HG02885 (cell line): ENCODE data around the gene SORCS2.

ENCODE experiments used
- ATAC-seq: cut with Tn5 transposase; IDR thresholded peaks from one replicate; pipeline ENCODE4 v1.9.1; 2021; ENCODE audit warnings: mild to moderate bottlenecking; ENCODE audit not compliant: unreplicated experiment, poor library complexity

SORCS2 gene

DNA sequence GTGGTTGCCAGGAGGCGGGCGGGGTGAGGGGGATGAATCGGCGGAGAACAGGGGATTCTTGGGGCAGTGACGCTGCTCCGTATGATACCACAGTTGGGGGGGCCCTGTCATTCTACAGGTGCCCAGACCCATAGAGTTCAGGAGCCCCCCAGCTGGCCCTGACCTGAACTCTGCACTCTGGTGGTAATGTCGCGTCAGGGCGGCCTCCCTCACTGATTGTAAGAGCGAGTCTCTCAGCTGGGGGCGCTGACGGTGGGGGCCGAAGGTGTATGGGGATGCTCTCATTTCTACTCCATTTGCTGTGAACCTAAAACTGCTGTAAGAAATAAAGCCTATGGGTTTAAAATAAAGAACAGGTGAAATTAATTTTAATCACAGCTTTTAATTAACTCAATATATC is 334.2 kb downstream of the SORCS2 start:
- ATAC-seq = no peak

GRCh38 chr4:7526929-7527535 is 334.7 kb downstream of the SORCS2 start:
- no peak for ATAC-seq

GRCh38 chr4:7529368-7530080 is 337.2 kb downstream of the SORCS2 start:
- no peak for ATAC-seq

DNA sequence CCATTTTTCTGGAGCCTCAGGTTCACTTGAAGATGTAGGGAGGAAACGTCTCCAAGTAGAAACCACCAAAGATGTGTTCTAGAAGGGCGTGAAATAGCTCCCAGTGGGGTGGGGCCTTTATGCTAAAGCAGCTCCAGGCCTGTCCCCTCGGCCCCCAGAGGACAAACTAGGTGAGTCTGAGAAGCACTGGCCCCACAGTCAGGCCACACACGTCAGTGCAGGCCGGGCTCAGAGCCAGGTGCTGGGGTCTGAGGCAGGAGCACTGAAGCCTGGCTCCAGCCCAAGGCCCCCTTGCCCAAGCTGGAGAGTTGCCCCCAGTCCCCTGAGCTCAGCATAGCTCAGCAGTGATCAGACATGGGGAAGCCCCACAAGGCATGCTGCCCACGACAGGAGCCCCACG is 337.7 kb downstream of the SORCS2 start:
- no peak for ATAC-seq

DNA sequence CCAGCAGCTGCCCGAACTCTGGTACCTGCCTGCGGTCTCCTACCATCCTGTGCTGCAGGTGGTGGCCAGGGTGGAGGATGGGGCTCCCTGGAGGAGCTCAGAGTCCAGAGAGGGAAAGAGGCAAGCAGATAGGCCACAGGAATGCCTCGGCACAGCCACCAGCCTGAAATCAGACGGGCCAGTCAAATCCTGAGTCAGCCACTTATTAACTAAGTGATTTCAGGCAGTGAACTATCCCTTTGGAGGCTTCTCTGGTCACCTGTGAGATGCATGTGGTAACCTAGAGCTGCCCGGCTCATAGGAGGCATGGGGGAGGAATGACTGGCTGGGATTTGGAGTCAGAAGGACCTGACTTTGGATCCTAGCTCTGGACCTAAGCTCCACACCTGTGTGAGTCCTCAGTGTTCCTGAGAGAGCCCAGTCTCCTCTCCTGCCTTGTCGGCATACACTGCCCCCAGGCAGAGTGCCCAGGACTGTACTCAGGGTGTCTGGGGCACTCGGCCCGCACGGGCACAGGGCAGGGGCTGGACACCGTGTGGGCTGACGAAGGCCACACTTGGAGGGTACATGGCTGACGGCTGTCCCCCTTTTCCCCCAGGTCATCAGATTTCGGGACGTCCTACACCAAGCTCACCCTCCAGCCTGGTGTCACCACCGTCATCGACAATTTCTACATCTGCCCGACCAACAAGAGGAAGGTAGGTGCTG is 338.7 kb downstream of the SORCS2 start:
- ATAC-seq = no peak

GRCh38 chr4:7531640-7531994 is 339.3 kb downstream of the SORCS2 start:
- ATAC-seq = no peak

DNA sequence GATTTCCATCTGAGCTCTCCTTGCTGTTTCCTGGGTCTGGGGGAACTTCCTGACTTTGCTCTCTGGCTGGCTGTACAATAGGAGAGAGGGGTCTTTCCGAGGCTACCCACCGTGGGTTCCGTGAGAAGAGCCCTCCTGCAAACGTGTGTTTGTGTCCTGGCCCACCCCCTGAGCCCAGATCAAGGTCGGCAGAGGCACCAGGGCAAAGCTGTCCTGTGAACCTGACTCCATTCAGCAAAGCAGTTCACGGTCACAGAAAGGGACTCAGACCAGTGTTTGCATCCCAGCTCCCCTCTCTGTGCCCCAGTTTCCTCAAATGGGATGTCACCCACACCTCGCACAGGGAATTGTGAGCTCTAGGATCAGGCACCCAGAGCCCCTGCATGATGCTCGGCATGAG is 339.7 kb downstream of the SORCS2 start:
- ATAC-seq = no peak

DNA sequence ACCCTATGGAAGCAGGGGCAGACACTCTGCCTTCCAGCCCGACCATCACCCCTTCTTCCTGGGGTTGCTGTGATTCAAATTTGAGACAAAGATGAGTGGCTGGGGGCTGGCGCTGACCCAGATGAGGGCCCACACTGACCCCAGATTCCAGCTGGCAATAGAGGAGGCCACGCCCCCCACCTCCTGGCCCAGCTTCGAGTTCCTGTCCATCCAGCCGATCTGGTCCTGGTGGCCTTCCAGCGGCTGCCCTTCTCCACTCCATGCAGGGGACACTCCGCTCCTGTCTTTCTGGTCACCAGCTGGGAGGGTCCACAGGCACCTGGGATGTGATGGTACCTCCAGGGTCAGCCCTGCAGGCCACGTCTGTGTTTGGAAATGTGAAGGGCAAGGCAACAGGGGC is 340.9 kb downstream of the SORCS2 start:
- ATAC-seq = no peak

DNA sequence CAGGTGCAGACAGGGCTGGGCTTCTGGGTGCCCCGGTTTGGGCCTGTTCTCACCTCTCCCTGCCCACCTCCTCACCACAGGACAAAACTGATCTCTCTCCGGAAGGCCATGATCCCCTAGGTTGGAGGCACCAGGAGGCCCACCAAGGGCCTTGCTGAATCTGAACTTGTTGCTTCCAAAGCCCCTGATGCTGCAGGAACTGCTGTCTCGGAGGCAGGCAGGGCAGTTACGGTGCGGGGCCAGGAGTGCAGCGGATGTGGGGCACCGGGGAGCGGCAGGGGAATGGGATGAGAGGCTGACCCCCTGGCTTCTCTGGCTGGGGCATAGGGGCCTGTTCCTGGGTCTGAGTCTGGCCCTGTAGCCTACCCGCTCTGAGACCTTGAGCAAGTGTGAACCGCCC is 342.8 kb downstream of the SORCS2 start:
- ATAC-seq = no peak

GRCh38 chr4:7535619-7536018 is 343.3 kb downstream of the SORCS2 start:
- no peak for ATAC-seq

DNA sequence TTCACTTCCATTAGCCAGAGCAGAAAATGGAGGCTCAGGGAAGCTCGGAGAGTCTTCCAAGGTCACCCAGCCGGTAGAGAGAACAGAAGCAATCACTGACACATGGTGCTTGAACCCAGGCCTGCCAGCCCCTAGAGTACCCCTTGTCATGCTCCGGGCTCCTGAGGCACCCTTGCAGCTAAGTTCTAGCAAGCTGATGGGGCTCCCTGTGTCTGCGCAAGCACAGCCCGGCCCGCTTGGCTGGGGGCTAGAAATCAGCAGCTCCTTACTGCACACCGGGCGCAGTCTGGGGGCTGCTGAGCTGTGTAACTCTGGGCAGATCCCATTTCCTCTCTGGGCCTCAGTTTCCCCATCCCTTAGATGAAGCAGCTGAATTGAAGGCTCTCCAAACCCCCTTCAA is 344.5 kb downstream of the SORCS2 start:
- ATAC-seq = no peak

DNA sequence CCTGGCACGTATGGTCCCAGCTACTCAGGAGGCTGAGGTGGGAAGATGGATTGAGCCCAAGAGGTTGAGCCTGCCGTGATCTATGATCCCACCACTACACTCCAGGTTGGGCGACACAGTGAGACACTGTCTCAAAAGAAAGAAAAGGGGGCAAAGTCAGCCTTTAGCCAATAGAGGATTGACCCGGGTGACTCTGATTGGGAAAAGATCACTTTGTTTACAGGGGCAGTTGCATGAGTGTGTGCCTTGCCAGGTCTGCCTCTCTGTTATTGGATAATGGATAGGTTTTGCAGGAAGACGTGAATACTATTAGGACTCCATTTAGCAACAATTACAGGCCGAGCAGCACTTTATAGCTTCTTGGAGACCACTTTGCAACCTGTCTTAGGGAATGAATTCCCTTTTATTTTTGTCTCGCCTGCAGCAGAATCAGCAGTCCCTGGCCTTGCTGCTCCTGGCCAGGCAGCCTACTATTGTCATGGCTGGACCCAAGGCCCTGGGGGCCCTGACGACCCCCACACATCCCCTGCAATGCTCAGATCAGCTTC is 345.6 kb downstream of the SORCS2 start:
- no peak for ATAC-seq

GRCh38 chr4:7538518-7538917 is 346.2 kb downstream of the SORCS2 start:
- no peak for ATAC-seq

DNA sequence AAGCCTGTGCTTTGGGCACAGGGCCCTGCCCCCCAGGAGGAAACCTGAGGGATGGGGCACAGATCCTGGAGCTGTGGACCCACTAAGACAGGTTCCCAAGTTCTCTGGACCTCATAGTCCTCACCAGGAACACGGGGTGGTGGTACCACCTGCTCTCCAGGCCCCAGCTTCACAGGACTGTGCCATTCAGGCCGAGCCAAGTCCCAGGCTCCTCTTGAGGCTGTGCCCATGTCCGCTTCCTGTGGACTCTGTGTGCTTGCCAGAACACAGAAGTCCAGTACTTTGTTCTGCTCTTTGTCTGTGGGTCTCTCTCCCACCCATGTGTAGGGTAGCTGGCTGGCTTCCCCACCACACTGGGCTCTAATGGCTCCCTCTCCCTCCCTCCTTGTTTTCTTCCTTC is 346.8 kb downstream of the SORCS2 start:
- no peak for ATAC-seq

GRCh38 chr4:7539659-7540058 is 347.3 kb downstream of the SORCS2 start:
- no peak for ATAC-seq

DNA sequence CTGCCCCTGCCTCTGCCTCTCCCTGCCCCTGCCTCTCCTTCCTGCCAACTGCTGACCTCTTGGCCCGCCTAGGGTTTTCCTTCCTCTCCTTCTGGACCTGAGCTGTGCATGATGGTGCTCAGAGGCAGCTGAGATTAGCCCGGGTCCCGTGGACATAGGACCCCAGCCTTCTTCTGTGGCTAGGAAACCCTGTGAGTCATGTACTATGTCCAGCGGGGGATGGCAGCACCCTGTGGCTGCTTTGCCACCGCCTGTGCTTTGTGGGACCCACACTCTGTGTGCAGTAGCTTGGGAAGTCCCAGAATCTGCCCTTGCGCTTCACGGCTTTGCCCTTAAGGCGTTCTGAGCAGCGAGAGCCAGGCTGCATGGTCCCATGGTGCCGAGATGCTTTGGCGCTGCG is 347.9 kb downstream of the SORCS2 start:
- ATAC-seq = no peak

DNA sequence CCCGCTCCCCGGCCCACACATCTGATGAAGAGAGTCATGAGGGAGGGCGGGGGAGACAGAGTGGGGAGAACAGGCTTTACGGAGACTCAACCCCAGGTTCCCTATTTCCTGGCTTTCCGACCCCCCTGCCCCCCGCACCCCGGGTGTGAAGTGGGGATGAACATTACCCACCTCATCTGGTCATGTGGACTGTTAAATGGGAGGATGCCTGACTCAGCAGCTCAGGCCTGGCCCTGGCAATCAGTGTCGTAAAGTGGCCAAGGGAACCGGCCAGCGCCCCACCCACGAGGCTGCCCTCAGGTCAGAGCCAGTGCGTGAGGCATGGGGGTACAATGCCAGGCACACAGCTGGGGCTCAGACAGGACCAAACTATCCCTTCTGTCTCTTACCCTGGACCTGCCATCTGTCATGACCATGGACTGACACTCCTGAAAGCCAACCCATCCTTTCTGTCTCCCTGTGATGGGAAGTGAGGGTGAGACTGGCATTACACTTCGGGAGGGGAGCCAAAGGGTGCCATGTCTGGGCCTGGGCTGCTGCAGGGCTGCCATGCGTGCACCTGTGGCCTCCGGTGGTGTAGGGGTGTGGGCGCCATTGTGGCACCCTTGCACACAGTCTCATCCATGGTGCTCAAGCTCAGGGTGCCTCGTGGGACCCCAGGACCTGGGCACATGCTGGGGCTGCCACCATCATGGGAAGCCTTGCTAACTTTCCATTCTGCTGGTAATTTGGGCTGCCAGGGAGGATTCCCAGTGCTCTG is 348.5 kb downstream of the SORCS2 start:
- no peak for ATAC-seq

GRCh38 chr4:7541414-7541810 is 349.1 kb downstream of the SORCS2 start:
- ATAC-seq = no peak

GRCh38 chr4:7542781-7543180 is 350.4 kb downstream of the SORCS2 start:
- ATAC-seq = no peak

DNA sequence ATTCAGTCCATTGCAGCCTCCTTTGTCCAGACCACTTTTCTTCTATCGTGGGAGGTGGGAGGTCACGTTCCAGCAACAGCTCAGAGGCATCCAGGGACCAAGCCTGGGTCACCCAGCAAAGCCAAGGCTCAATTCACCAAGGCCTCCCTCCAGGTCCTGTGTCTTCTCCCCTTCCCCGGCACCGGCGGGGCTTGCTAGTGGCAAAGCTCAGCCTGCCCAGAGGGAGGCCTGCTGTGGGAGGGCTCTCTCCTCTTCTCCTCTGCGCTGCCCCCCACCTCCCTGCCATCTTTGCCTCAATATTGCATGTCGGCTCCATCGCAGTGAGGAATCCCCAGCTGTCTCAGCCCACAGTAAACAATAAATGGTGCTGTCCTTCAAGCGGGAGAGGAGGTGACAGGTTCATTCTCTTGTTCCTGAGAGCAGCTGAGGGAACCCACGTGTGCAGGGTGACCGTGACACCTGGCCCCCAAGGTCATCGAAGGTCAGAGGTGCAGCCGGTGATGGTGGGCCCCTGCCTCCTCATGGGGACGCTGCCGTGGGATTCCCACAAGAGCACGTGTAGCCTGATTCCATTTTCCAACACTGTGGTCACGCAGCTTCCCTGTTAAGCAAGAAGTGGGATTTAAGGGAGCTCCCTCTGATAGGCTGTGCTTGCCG is 353.9 kb downstream of the SORCS2 start:
- ATAC-seq = no peak
